NCI-H2107 treated with DMSO at 0.1 percent for 48 hours (cell line): ENCODE data around the gene DPYSL5.
"Not testable (repeated sequence)": the region's sequence is repeated elsewhere in the genome, so short reads cannot be mapped to it uniquely, and the experiment has no call there.

Experiments
- DNase-seq: peaks from one replicate; lab custom pipeline; 2025; ENCODE audit not compliant: unreplicated experiment; lab: John Stamatoyannopoulos, UW

The DPYSL5 gene

GRCh38 chr2:26847655-26848335, at the start of gene DPYSL5:
Gene DPYSL5 (plus strand): TSS chr2:26848132. CDS start chr2:26898500, 50,368 bp downstream.
- peak; percentile 52 for DNase-seq

- DNase-seq, result no peak
Observed at GRCh38 chr2:26801328-26801727, 46.6 kb upstream of the DPYSL5 start.

- no peak for DNase-seq
Observed at GRCh38 chr2:26801796-26802195, 46.1 kb upstream of the DPYSL5 start.

- no peak for DNase-seq
Observed at GRCh38 chr2:26805241-26805676, 42.7 kb upstream of the DPYSL5 start.

GRCh38 chr2:26807788-26808460, 40.0 kb upstream of the DPYSL5 start:
- no peak for DNase-seq

GRCh38 chr2:26809211-26809610, 38.7 kb upstream of the DPYSL5 start:
- DNase-seq, result no peak

- DNase-seq, result no peak
Observed at GRCh38 chr2:26809876-26810577, 37.9 kb upstream of the DPYSL5 start.

- DNase-seq, result no peak
Observed at GRCh38 chr2:26811261-26811660, 36.7 kb upstream of the DPYSL5 start.

- no peak for DNase-seq
Observed at GRCh38 chr2:26811791-26812694, 35.9 kb upstream of the DPYSL5 start.

- DNase-seq, result no peak
Observed at GRCh38 chr2:26812731-26813130, 35.2 kb upstream of the DPYSL5 start.

GRCh38 chr2:26814072-26814765, 33.7 kb upstream of the DPYSL5 start:
- DNase-seq, result not testable (repeated sequence)

GRCh38 chr2:26816893-26817292, 31.0 kb upstream of the DPYSL5 start:
- no peak for DNase-seq

GRCh38 chr2:26818255-26818654, 29.7 kb upstream of the DPYSL5 start:
- no peak for DNase-seq

GRCh38 chr2:26818972-26819371, 29.0 kb upstream of the DPYSL5 start:
- DNase-seq, result no peak

- no peak for DNase-seq
Observed at GRCh38 chr2:26820932-26821331, 27.0 kb upstream of the DPYSL5 start.

- DNase-seq, result no peak
Observed at GRCh38 chr2:26822877-26823276, 25.1 kb upstream of the DPYSL5 start.

GRCh38 chr2:26838121-26838906, 9.6 kb upstream of the DPYSL5 start:
- peak; percentile 50 for DNase-seq

GRCh38 chr2:26840937-26841610, 6.9 kb upstream of the DPYSL5 start:
- DNase-seq, result peak; percentile 43

- DNase-seq, result no peak
Observed at GRCh38 chr2:26843041-26843440, 4.9 kb upstream of the DPYSL5 start.
